PC-9 (cell line): ENCODE data around the gene TTC27. TPM values are rescaled to one million over a fixed set of nuclear protein-coding genes. Genes with fewer than 3 reads are reported as not detected.

ENCODE experiments used
- BruUV-seq: library from RNA; stranded (reverse); fragments of 400-500 nt; replicated peaks from 2 replicates; lab custom pipeline; 2021; lab: Mats Ljungman, UMichigan
- CTCF ChIA-PET: fragments of 300-600 bp; sonication (Branson Sonifier 250); formaldehyde crosslinking; loops from one replicate; lab custom pipeline; 2022; ENCODE audit warnings: antibody characterized with exemption; lab: Charles Lee
- POLR2A ChIA-PET: fragments of 300-600 bp; sonication (Branson Sonifier 250); formaldehyde crosslinking; loops from one replicate; lab custom pipeline; 2022; ENCODE audit warnings: antibody characterized with exemption; ENCODE audit not compliant: unreplicated experiment; lab: Charles Lee
- DNase-seq, 2 experiments: peaks; one replicate each; pipeline versions ENCODE4 v3.0.0 to v3.0.0-alpha.2; 2015 to 2022; ENCODE audit warnings: mixed read lengths in 1 of 2
- H2AFZ ChIP-seq: fragments of 200-600 bp; sonication (generic); 2 replicates; pipeline ENCODE4 v1.8.1; 2017; ENCODE audit warnings: antibody characterized with exemption
- H3F3A ChIP-seq: fragments of 200-600 bp; sonication (generic); 2 replicates; pipeline ENCODE4 v1.8.1; 2017; ENCODE audit warnings: antibody characterized with exemption, mild to moderate bottlenecking, low read depth; ENCODE audit not compliant: insufficient read depth
- H3K27ac ChIP-seq: fragments of 200-600 bp; sonication (generic); 2 replicates; pipeline ENCODE4 v1.6.1; 2016; ENCODE audit warnings: mixed run types
- H3K27me3 ChIP-seq: fragments of 200-600 bp; sonication (generic); 2 replicates; pipeline ENCODE4 v1.6.1; 2016; ENCODE audit warnings: low read depth, mixed run types; ENCODE audit not compliant: insufficient read depth
- H3K36me3 ChIP-seq: fragments of 200-600 bp; sonication (generic); 2 replicates; pipeline ENCODE4 v1.6.1; 2016; ENCODE audit warnings: low read depth, mixed run types
- H3K4me1 ChIP-seq: fragments of 200-600 bp; sonication (generic); replicated peaks from 2 replicates; pipeline ENCODE4 v1.6.1; 2016; ENCODE audit warnings: mixed run types; ENCODE audit not compliant: insufficient read depth
- H3K4me2 ChIP-seq: fragments of 200-600 bp; sonication (generic); 2 replicates; pipeline ENCODE4 v1.6.1; 2017; ENCODE audit warnings: mixed run types
- H3K4me3 ChIP-seq: fragments of 200-600 bp; sonication (generic); 2 replicates; pipeline ENCODE4 v1.6.1; 2016; ENCODE audit warnings: mixed run types
- H3K79me2 ChIP-seq: fragments of 200-600 bp; sonication (generic); 2 replicates; pipeline ENCODE4 v1.6.1; 2017; ENCODE audit warnings: low read depth, mixed run types
- H3K9me2 ChIP-seq: fragments of 200-600 bp; sonication (generic); 2 replicates; pipeline ENCODE4 v1.8.1; 2017; ENCODE audit warnings: mild to moderate bottlenecking; ENCODE audit not compliant: insufficient read depth
- H3K9me3 ChIP-seq: fragments of 200-600 bp; sonication (generic); 2 replicates; pipeline ENCODE4 v1.8.1; 2016; ENCODE audit warnings: low read depth; ENCODE audit not compliant: insufficient read depth
- H4K20me1 ChIP-seq: fragments of 200-600 bp; sonication (generic); 2 replicates; pipeline ENCODE4 v1.8.1; 2017; ENCODE audit not compliant: insufficient read depth
- CTCF ChIP-seq: fragments of 200-600 bp; sonication (generic); conservative IDR thresholded peaks from 2 replicates; pipeline ENCODE4 v1.6.1; 2017; ENCODE audit warnings: mixed run types, antibody characterized with exemption, mild to moderate bottlenecking, moderate library complexity
- EZH2 ChIP-seq: fragments of 200-600 bp; sonication (generic); IDR thresholded peaks from 2 replicates; pipeline ENCODE4 v1.8.0; 2017; ENCODE audit warnings: antibody characterized with exemption, low read depth
- intact Hi-C: fragments of 100-400 bp; cut with micrococcal nuclease; formaldehyde crosslinking; loops from one replicate; pipeline ENCODE4 v1.10.0; 2022; ENCODE audit not compliant: unreplicated experiment
- total RNA-seq: library from RNA; stranded (reverse); gene quantifications from 2 replicates; pipeline ENCODE4 v1.2.3, GENCODE V29; 2021

TTC27 gene
- total RNA-seq, 1 experiment from 2014 or later, result 12.8 TPM

GRCh38 chr2:32712870-32713269 is 85.0 kb downstream of the TTC27 start:
- Histone ChIP-seq H3K9me2 (no peaks in the 10 kb centered on the region), H3K27ac (no peak overlapping the region), H3K79me2 (no peaks in the 10 kb centered on the region), H4K20me1 (no peaks in the 10 kb centered on the region; the same call in 1 of the 2 replicates), H3K4me2 (no peak overlapping the region), H3F3A (no peaks in the 10 kb centered on the region), H3K27me3 (no peaks in the 10 kb centered on the region), H3K4me1 (no peaks in the 10 kb centered on the region), H3K36me3 (no peaks in the 10 kb centered on the region), H3K9me3 (no peaks in the 10 kb centered on the region), H3K4me3 (no peak overlapping the region), H2AFZ (no peak overlapping the region)
- TF ChIP-seq EZH2 (no peak), CTCF (no peak)
- BruUV-seq, result no TSS peak
- ChIA-PET CTCF (no interaction called here), POLR2A (no interaction called here)
- intact Hi-C loops, result no loop called here
- DNase-seq, result no peak

- Histone ChIP-seq H3K79me2 (no peaks in the 10 kb centered on the region), H3K4me3 (no peak overlapping the region), H3K36me3 (no peaks in the 10 kb centered on the region), H3K27me3 (no peaks in the 10 kb centered on the region), H3K4me1 (no peaks in the 10 kb centered on the region), H3F3A (no peaks in the 10 kb centered on the region), H3K27ac (no peak overlapping the region), H4K20me1 (no peaks in the 10 kb centered on the region; the same call in 1 of the 2 replicates), H3K9me2 (no peaks in the 10 kb centered on the region), H3K4me2 (no peak overlapping the region), H2AFZ (no peak overlapping the region), H3K9me3 (no peaks in the 10 kb centered on the region)
- intact Hi-C loops, result no loop called here
- no peak for DNase-seq
- CTCF ChIA-PET, result no interaction called here
- BruUV-seq, result no TSS peak
- POLR2A ChIA-PET, result no interaction called here
- no peak for TF ChIP-seq EZH2
- TF ChIP-seq CTCF, result no peak
Observed at GRCh38 chr2:32714521-32714920, 86.7 kb downstream of the TTC27 start.

GRCh38 chr2:32715391-32715841 is 87.6 kb downstream of the TTC27 start:
- Histone ChIP-seq H3K4me3 (no peak overlapping the region), H3K4me1 (no peaks in the 10 kb centered on the region), H4K20me1 (no peaks in the 10 kb centered on the region; the same call in 1 of the 2 replicates), H3K9me2 (no peaks in the 10 kb centered on the region), H3K79me2 (no peaks in the 10 kb centered on the region), H3K27ac (no peak overlapping the region), H3K27me3 (no peaks in the 10 kb centered on the region), H3K9me3 (no peaks in the 10 kb centered on the region), H2AFZ (no peak overlapping the region), H3K36me3 (no peaks in the 10 kb centered on the region; the same call in 1 of the 2 replicates), H3K4me2 (no peak overlapping the region), H3F3A (no peaks in the 10 kb centered on the region)
- no TSS peak for BruUV-seq
- POLR2A ChIA-PET, result no interaction called here
- intact Hi-C loops, result no loop called here
- CTCF ChIA-PET, result no interaction called here
- TF ChIP-seq CTCF (no peak), EZH2 (no peak)
- no peak for DNase-seq
